Activated naive CD4-positive, alpha-beta T cell (primary cell): ENCODE data around the gene LECT2.

Source experiments
- DNase-seq, 4 experiments: peaks; one replicate each; lab custom pipeline; 2025; lab: John Stamatoyannopoulos, UW

Gene LECT2

DNA sequence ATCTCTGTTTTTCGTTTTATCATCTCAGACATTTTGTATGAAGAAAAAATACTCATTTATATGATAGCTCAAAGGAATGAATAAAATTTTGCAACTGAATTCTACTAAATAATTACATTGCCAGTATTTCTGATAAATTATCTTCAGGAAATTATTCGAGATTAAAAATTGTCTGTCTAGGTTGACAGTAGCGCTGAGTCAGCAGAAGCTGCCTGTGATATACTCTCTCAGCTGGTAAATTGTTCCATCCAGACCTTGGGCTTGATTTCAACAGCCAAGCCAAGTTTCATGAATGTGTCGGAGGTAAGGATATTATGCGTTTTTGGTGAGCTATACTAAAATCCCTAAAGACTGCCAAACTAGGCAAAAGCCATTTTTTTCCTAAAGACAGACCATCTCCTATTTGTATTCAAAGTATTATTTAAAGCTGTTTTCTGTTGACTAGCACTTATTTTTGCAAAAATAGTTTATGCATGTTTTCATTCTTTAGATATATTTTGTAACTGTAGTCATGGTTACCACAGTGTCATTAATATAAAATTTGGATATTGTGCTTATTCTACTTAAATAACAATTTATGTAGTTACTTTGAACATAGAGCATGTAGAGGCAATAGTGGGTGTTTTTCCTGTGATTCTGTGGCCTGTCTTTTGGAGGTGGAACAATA is 17.4 kb downstream of the LECT2 start:
- DNase-seq: no peak

- DNase-seq: no peak
These were observed 19.8 kb downstream of the LECT2 start for GRCh38 chr5:135934939-135935338.

DNA sequence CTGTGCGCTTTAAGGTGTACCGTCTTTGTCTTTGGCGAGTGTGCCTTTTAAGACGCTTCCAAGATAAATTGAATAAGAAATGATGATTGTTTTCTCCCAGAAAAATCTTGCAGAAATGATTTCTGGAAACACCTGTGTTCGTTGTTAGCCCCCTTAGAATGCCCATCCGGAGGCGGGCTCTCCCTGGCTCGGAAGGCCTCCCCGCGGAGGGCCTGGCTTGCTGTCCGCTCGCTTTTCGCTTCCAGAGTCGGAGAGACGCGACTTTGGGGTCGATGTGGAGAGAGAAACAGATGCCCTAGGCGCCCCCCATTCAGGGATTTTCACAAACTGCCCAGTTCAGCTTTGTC is 23.9 kb downstream of the LECT2 start:
- DNase-seq: no peak

DNA sequence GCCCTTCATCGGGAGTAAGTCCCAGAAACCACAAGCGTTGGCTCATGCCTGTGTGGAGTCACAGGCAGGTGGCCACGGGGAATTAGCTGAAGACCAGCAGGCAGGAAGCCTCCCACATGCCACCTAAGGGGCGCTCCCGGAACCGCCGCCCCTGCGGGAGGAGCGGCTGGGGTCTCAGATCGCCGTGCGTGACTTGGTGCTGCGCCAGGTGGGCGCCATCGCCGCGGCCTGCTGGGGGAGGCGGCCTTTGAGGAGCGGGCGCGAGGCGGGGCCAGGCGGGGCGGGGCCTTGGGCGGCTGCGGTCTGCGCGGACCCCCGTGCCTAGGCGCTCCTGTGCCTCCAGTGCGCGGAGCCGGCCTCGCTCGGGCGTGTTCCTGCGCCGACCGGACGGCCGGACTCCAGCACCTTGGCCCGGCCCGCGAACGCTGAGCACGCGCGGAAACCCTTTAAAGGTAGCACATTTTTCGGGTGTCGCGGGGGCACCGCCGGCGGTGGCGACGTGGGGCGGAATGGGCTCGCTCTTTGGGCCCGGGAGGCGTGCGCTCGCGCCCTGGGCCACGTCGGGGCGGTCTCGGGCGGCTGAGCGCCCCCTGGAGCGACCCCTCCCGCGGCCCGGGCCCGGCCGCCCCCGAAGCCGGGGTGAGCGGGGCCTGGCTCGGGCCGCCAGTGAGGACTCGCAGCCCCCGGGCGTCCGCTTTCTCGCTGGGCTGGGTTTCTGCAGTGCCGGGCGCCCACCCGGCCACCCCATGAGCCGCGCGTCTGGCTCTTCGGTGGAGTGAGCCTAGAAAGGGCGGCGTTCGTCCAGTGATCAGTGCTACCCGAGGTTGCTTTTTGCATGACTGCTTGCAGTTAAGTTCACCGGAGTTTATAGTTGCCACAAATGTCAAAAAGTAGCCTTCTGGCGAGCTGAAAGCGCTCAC is 24.5 kb downstream of the LECT2 start:
- no peak for DNase-seq

DNA sequence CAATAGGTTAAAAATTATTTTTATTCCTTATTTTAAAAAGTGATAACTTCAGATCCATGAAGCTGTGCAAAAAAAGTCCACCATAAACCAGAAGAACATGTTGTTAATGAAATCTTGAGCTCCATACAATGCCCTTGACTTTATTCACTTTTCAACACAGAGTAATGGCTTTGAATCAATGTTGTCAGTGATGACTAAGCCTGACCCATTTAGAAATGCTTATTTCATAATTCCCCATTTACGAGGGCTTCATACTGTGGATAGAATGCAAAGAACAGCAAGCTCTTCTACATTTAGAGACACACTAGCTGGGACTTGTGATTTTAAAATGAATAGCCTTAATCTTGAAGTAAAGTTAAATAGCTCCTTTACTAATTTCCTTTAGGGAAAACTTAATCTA is 33.4 kb downstream of the LECT2 start:
- no peak for DNase-seq

GRCh38 chr5:135920199-135920598 is 34.6 kb downstream of the LECT2 start:
- no peak for DNase-seq

DNA sequence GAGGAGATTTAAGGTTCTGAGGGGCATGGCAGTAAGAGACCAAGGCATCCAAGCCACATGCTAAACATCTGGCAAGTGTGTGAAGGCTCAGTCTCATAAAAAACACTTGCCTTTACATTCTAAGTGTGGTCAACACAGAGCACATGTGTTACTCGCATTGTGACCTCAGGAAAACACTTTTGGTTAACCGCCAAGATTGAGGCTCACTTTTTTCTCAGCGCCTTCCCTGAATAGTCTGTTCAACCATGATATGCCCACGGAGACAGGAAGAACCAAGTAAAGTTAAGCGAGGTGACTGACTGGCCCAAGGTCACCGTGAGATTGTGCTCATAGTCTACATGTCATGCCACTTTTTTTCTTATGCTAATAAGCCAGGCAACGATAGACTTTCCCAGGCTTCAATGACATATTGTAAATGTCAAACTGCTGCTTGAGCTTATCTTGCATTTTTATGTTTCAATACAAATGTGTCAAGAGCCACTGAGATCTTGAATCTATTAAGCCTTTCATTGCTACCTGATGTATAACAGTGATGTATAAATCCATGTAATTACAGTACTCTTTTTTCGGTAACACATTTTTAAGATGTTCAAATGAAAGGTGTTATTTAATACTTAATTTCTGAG is 38.0 kb downstream of the LECT2 start:
- no peak for DNase-seq

DNA sequence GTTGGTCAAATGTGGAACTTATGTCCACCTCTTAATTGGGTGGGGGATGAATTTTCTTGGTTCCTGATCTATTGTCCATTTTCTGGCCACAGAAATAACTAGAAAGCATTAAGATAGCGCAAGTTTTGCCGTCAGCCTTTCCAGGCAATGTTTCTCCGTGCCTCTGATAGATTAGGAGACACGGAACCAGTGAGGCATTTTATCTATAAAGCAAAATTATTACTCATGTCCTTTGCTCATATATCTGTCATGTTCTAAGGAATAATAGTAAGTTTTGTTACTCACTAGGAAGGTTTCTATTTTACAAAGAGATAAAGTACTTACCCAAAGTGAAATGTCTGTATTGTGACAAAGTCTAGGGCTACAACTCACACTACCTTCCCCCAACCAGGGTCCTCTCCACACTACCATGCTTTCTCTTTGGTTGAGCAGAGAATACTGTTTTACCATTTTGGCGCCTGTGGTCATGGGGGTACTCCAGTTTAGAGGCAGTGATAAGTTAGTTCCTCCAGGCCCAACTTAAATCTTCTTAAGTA is 39.2 kb downstream of the LECT2 start:
- DNase-seq: no peak

- DNase-seq: no peak
These were observed 40.8 kb downstream of the LECT2 start for GRCh38 chr5:135913713-135914626.

DNA sequence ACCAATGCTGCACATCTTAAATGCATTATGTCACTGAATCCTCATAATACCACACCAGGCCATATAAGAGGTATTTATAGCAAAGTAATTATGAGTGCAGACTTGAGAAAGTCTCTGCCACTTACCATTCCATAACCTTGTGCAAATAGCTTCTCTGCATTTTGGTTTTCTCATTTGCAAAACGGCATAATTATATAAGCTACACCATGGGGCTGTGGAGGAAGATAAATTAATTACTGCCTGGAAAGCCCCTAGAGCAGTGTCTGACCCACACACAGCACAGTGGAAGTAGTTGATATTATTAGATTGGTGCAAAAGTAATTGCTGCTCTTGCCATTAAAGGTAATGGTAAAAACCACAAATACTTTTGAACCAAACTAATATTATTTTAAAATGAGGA is 49.6 kb downstream of the LECT2 start:
- no peak for DNase-seq

DNA sequence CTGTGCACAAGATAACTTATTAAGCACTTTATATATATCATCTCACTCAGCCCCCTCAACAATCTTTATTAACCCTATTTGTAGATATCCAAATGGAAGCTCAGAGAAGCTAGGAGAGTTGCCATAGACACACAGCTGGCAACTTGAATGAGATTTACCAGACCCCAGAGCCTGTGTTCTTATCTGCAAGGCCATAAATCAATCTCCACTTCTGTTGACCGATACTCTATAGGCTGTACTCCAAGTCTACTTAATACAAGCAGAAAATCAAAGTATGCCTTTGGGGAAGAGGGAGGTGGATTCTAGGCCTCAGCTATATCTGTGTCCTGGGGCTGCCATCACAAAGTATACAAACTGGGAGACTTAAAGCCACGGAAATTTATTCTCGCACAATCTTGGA is 53.1 kb downstream of the LECT2 start:
- DNase-seq: no peak

DNA sequence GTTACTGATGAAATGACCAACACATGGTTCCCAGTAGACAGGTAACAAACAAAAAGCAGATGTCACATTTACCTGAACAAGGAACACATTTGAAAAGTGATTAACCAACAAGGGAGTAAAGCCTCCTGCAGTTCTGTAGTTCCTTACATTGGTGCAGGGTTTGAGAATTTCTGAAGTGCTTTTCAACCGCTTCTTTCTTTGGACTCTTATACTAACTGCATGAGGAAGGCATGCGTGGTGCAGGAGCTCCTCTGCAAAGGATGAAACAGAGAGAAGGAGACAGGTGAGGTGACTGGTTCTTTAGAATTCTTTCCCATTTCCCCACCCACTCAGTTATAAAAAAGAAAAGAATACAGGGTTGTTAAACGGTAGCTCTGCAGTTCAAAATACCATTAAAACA is 54.5 kb downstream of the LECT2 start:
- no peak for DNase-seq

DNA sequence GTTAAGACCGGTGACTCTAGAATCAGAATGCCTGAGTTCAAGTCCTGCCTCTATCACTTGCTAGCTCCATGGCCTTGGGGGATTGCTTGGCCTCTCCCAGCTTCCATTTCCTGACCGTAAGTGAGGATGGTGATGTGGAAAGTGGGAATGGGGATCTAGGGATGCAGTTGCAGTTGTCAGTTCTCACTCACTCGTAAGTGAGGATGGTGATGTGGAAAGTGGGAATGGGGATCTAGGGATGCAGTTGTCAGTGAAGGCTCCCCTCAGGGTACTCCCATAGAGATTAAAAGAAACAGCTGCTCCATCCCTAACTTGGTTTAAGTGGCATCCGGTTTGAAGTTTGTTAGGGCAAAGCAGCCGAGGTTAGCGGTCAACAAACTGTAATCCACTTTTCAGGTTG is 56.1 kb downstream of the LECT2 start:
- DNase-seq: no peak
